Glutamatergic neuron (in vitro differentiated cells): ENCODE measurements around the gene PBX3. TPM values are rescaled to one million over a fixed set of nuclear protein-coding genes. Genes with fewer than 3 reads are reported as not detected.
"Not testable (repeated sequence)": the region's sequence is repeated elsewhere in the genome, so short reads cannot be mapped to it uniquely, and the experiment has no call there.

Experiments
- DNase-seq: peaks from one replicate; pipeline ENCODE4 v3.0.0; 2022
- H3K27ac Mint-ChIP-seq: one replicate; pipeline ENCODE4 v1.8.0; 2020; ENCODE audit warnings: mild to moderate bottlenecking, mixed read lengths, inconsistent platforms; ENCODE audit not compliant: unreplicated experiment
- H3K27me3 Mint-ChIP-seq: one replicate; pipeline ENCODE4 v1.8.0; 2020; ENCODE audit warnings: mild to moderate bottlenecking, moderate library complexity, mixed read lengths, inconsistent platforms; ENCODE audit not compliant: unreplicated experiment
- H3K36me3 Mint-ChIP-seq: one replicate; pipeline ENCODE4 v1.8.0; 2020; ENCODE audit warnings: mild to moderate bottlenecking, mixed read lengths, inconsistent platforms; ENCODE audit not compliant: unreplicated experiment
- H3K4me1 Mint-ChIP-seq: one replicate; pipeline ENCODE4 v1.8.0; 2020; ENCODE audit warnings: mild to moderate bottlenecking, low read depth, mixed read lengths, inconsistent platforms; ENCODE audit not compliant: unreplicated experiment
- H3K4me3 Mint-ChIP-seq: one replicate; pipeline ENCODE4 v1.8.0; 2020; ENCODE audit warnings: mild to moderate bottlenecking, mixed read lengths, inconsistent platforms; ENCODE audit not compliant: unreplicated experiment
- H3K9me3 Mint-ChIP-seq: one replicate; pipeline ENCODE4 v1.8.0; 2020; ENCODE audit warnings: mild to moderate bottlenecking, moderate library complexity, mixed read lengths, inconsistent platforms; ENCODE audit not compliant: unreplicated experiment
- CTCF ChIP-seq: fragments of 200-600 bp; sonication (generic); IDR thresholded peaks from one replicate; pipeline ENCODE4 v1.5.0; 2021; ENCODE audit not compliant: partially characterized antibody, unreplicated experiment
- total RNA-seq: library from RNA; stranded (reverse); fragmentation: NEBNext Ultra II Directional; extraction: Animal tissue kit (Norgen Biotek cat#: 25700); gene quantifications from one replicate; pipeline ENCODE4 v1.2.1, GENCODE V29; 2021; ENCODE audit not compliant: unreplicated experiment

The PBX3 gene
- total RNA-seq, 1 donor from 2014 or later = 51.2 TPM

DNA sequence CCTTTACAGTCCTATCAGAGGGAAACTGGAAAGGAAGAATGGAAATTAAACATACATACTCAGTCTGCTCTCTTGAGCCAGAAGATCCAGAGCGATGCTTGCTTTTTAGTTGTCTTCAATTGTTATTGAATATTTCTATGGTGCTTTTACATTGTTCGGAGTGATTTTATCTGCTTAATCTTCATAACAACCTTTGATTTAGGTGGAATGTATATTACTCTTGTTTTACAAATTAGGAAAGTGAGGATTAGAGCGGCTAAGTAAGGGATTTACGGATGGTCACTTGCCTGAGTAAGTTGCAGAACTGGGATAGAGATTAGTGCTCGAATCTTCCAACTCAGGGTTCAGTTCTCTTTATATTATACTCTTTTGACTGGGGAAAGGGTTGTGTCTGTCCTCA lies 69.1 kb downstream of the PBX3 start:
- H3K27ac Mint-ChIP-seq = no peak overlapping the region
- no peak overlapping the region for H3K4me3 Mint-ChIP-seq
- H3K27me3 Mint-ChIP-seq = no peaks in the 10 kb centered on the region
- H3K9me3 Mint-ChIP-seq = no peaks in the 10 kb centered on the region
- H3K36me3 Mint-ChIP-seq = no peaks in the 10 kb centered on the region
- H3K4me1 Mint-ChIP-seq = no peaks in the 10 kb centered on the region
- no peak for DNase-seq
- no peak for TF ChIP-seq CTCF

GRCh38 chr9:125820100-125820804 lies 73.1 kb downstream of the PBX3 start:
- Mint-ChIP-seq H3K9me3 (no peaks in the 10 kb centered on the region), H3K4me3 (no peak overlapping the region), H3K27ac (no peak overlapping the region), H3K4me1 (no peaks in the 10 kb centered on the region), H3K36me3 (no peaks in the 10 kb centered on the region), H3K27me3 (peaks cover 2% of the 10 kb centered on the region)
- DNase-seq = no peak
- no peak for TF ChIP-seq CTCF

DNA sequence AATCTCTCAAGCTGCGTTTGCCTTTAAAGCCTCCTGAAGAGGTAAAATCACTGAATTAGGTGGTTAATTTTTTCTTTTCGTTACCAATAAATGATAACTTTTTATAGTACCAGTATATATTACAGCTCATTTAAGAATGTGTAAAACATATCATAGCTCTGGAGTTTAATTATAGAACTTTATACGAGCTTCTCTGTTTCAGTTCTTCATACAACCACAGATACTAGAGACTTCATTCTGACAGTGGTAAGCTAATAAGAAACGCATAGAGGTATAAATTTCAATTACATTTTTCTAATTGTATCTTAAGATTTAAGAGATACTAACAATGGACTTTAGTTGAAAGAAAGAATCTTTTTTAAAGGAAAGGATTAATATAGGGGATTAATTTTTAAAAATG lies 73.9 kb downstream of the PBX3 start:
- no peak for DNase-seq
- Mint-ChIP-seq H3K36me3 (no peaks in the 10 kb centered on the region), H3K4me3 (no peak overlapping the region), H3K27me3 (peaks cover 2% of the 10 kb centered on the region), H3K9me3 (no peaks in the 10 kb centered on the region), H3K4me1 (no peaks in the 10 kb centered on the region), H3K27ac (no peak overlapping the region)
- no peak for TF ChIP-seq CTCF

DNA sequence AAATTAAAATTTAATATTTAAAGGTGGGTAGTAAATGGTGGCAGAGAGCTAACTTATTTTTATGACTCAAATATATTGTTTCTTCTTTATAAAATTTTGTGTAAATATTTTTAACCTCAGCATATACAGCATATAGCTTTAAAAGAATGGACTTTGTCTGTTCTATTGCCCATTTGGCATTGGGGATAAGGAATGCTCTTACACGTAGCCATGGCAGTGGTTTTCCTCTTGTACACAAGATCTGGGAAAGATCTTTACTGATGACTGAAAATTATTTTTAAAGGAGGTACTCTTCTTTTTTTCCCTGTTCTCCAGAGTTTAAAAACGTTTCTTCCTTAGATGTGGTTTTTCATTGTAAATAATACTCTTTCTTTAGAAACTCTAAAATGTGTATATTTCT lies 75.0 kb downstream of the PBX3 start:
- no peak overlapping the region for H3K27ac Mint-ChIP-seq
- H3K9me3 Mint-ChIP-seq = no peaks in the 10 kb centered on the region
- no peaks in the 10 kb centered on the region for H3K36me3 Mint-ChIP-seq
- no peak overlapping the region for H3K4me3 Mint-ChIP-seq
- DNase-seq = no peak
- TF ChIP-seq CTCF = no peak
- no peaks in the 10 kb centered on the region for H3K4me1 Mint-ChIP-seq
- H3K27me3 Mint-ChIP-seq = peaks cover 2% of the 10 kb centered on the region

GRCh38 chr9:125822902-125823301 lies 75.7 kb downstream of the PBX3 start:
- H3K4me1 Mint-ChIP-seq = no peaks in the 10 kb centered on the region
- no peak overlapping the region for H3K27ac Mint-ChIP-seq
- no peaks in the 10 kb centered on the region for H3K36me3 Mint-ChIP-seq
- DNase-seq = no peak
- peaks cover 2% of the 10 kb centered on the region for H3K27me3 Mint-ChIP-seq
- no peak for TF ChIP-seq CTCF
- no peaks in the 10 kb centered on the region for H3K9me3 Mint-ChIP-seq
- H3K4me3 Mint-ChIP-seq = no peak overlapping the region

DNA sequence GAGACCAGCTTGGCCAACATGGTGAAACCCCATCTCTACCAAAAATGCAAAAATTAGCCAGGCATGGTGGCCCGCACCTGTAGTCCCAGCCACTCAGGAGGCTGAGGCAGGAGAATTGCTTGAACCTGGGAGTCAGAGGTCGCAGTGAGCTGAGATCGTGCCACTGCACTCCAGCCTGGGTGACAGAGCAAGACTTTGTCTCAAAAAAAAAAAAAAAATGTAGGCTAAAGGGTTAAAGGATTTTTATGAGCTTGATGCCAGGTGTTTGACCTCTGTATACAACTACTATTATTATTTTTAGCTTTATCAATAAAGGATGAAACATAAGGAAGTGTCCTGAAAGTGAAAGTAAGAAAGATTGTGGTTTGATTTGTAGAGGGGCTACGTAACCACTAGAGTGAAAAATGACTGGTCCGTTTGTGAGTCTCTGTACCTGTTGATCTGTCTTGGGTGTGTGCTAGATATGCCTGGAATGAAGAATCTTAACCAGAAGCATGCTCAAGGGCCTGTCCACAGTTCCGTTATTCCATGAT lies 76.8 kb downstream of the PBX3 start:
- H3K9me3 Mint-ChIP-seq, H3K27ac Mint-ChIP-seq, H3K4me3 Mint-ChIP-seq, H3K27me3 Mint-ChIP-seq, H3K36me3 Mint-ChIP-seq, H3K4me1 Mint-ChIP-seq, DNase-seq: not testable (repeated sequence)
